ENCODE measurements around the gene CYP27A1. TPM values are rescaled to one million over a fixed set of nuclear protein-coding genes. Genes with fewer than 3 reads are reported as not detected.

CYP27A1 gene
- total RNA-seq, 1 experiment from 2014 or later = 0.94 TPM

- BruUV-seq (replicated peaks) = no TSS peak
Observed at GRCh38 chr2:218830526-218831306, 48.8 kb downstream of the CYP27A1 start.

GRCh38 chr2:218831378-218831990 lies 49.5 kb downstream of the CYP27A1 start, which contains the start of gene PRKAG3:
PRKAG3 (minus strand) TSS chr2:218831803.
- CTCF ChIA-PET = no interaction called here
- TF ChIP-seq EZH2 (IDR thresholded peaks at IDR 0.05; ENCODE audit: low read depth) = no peak
- TF ChIP-seq CTCF (conservative IDR thresholded peaks at IDR 0.05) = no peak
- no peaks in the 10 kb centered on the region for H3K9me3 ChIP-seq (ENCODE audit: insufficient read depth, low read depth)
- no peak within 1 kb of the TSS for H2AFZ ChIP-seq
- DNase-seq = no peak
- no TSS peak for BruUV-seq (replicated peaks)
- H3F3A ChIP-seq (ENCODE audit: insufficient read depth, low read depth) = peaks cover 22% of the 10 kb centered on the region
- no peaks in the 10 kb centered on the region for H3K36me3 ChIP-seq (ENCODE audit: low read depth)
- no peaks in the 10 kb centered on the region for H3K79me2 ChIP-seq (ENCODE audit: low read depth)
- intact Hi-C loops (cut with micrococcal nuclease; ENCODE audit: unreplicated experiment) = no loop called here
- H4K20me1 ChIP-seq (ENCODE audit: insufficient read depth) = no peaks in the 10 kb centered on the region
- no peak within 1 kb of the TSS for H3K4me3 ChIP-seq
- H3K9me2 ChIP-seq (ENCODE audit: insufficient read depth) = no peaks in the 10 kb centered on the region
- no peaks in the 10 kb centered on the region; the same call in 1 of the 2 replicates for H3K27me3 ChIP-seq (ENCODE audit: insufficient read depth, low read depth)
- peak within 1 kb of the TSS; percentile 68 for H3K4me2 ChIP-seq
- no peak within 1 kb of the TSS for H3K27ac ChIP-seq
- H3K4me1 ChIP-seq (replicated peaks; ENCODE audit: insufficient read depth) = peaks cover 50% of the 10 kb centered on the region
- POLR2A ChIA-PET (ENCODE audit: unreplicated experiment) = no interaction called here

More at GRCh38 chr2:218830526-218831306, 48.8 kb downstream of the CYP27A1 start:
- Histone ChIP-seq H2AFZ (no peak overlapping the region), H3K36me3 (ENCODE audit: low read depth) (no peaks in the 10 kb centered on the region), H3K9me2 (ENCODE audit: insufficient read depth) (no peaks in the 10 kb centered on the region), H3K27ac (no peak overlapping the region), H3K4me1 (replicated peaks; ENCODE audit: insufficient read depth) (peaks cover 43% of the 10 kb centered on the region), H3K27me3 (ENCODE audit: insufficient read depth, low read depth) (no peaks in the 10 kb centered on the region; the same call in 1 of the 2 replicates), H3K4me3 (no peak overlapping the region), H3K79me2 (ENCODE audit: low read depth) (no peaks in the 10 kb centered on the region), H4K20me1 (ENCODE audit: insufficient read depth) (no peaks in the 10 kb centered on the region), H3F3A (ENCODE audit: insufficient read depth, low read depth) (peaks cover 22% of the 10 kb centered on the region), H3K9me3 (ENCODE audit: insufficient read depth, low read depth) (no peaks in the 10 kb centered on the region), H3K4me2 (no peak overlapping the region)
- intact Hi-C loops (cut with micrococcal nuclease; ENCODE audit: unreplicated experiment) = no loop called here
- TF ChIP-seq EZH2 (IDR thresholded peaks at IDR 0.05; ENCODE audit: low read depth) (no peak), CTCF (conservative IDR thresholded peaks at IDR 0.05) (no peak)
- POLR2A ChIA-PET (ENCODE audit: unreplicated experiment) = no interaction called here
- CTCF ChIA-PET = no interaction called here
- no peak for DNase-seq

- Histone ChIP-seq H3K79me2 (ENCODE audit: low read depth) (no peaks in the 10 kb centered on the region), H3K4me1 (replicated peaks; ENCODE audit: insufficient read depth) (peaks cover 51% of the 10 kb centered on the region), H3K9me3 (ENCODE audit: insufficient read depth, low read depth) (no peaks in the 10 kb centered on the region), H3K36me3 (ENCODE audit: low read depth) (no peaks in the 10 kb centered on the region), H3K27ac (no peak overlapping the region), H2AFZ (no peak overlapping the region), H3F3A (ENCODE audit: insufficient read depth, low read depth) (peaks cover 22% of the 10 kb centered on the region), H3K27me3 (ENCODE audit: insufficient read depth, low read depth) (no peaks in the 10 kb centered on the region; the same call in 1 of the 2 replicates), H3K9me2 (ENCODE audit: insufficient read depth) (no peaks in the 10 kb centered on the region), H3K4me3 (no peak overlapping the region), H3K4me2 (no peak overlapping the region), H4K20me1 (ENCODE audit: insufficient read depth) (no peaks in the 10 kb centered on the region)
- TF ChIP-seq CTCF (conservative IDR thresholded peaks at IDR 0.05) (no peak), EZH2 (IDR thresholded peaks at IDR 0.05; ENCODE audit: low read depth) (no peak)
- no TSS peak for BruUV-seq (replicated peaks)
- POLR2A ChIA-PET (ENCODE audit: unreplicated experiment) = no interaction called here
- no peak for DNase-seq
- intact Hi-C loops (cut with micrococcal nuclease; ENCODE audit: unreplicated experiment) = no loop called here
- CTCF ChIA-PET = no interaction called here
Observed at GRCh38 chr2:218832081-218832480, 50.1 kb downstream of the CYP27A1 start.

Data from PC-9 (cell line).